Measurements from ENCODE around the gene MTREX.

- TF ChIP-seq CTCF (IDR thresholded peaks at IDR 0.05): no peak
- no peak for TF ChIP-seq POLR2AphosphoS5 (IDR thresholded peaks at IDR 0.05)
These were observed 108.5 kb downstream of the MTREX start for GRCh38 chr5:55416306-55416705.
